ENCODE data around the gene MYO10. TPM values are rescaled to one million over a fixed set of nuclear protein-coding genes. Genes with fewer than 3 reads are reported as not detected.
A peak's percentile ranks its signal among the peaks of the same experiment; 100 is the strongest.

The MYO10 gene
- total RNA-seq, 1 experiment from 2014 or later = 202 TPM

- DNase-seq (ENCODE audit: low spot score) = peak; percentile 54
- CTCF ChIA-PET = no interaction called here
Observed at GRCh38 chr5:16889972-16890519, 46.0 kb downstream of the MYO10 start.

GRCh38 chr5:16889203-16889971 lies 46.7 kb downstream of the MYO10 start:
- intact Hi-C loops (cut with micrococcal nuclease; ENCODE audit: unreplicated experiment) = loop anchor here (2.0 kb wide), 2 partner anchors 55 to 93 kb away; no protein-coding TSS in a partner anchor
- ChIA-PET POLR2A (ENCODE audit: low non-redundant PET) (no interaction called here), CTCF (interaction anchor here (0.6 to 0.7 kb wide), 2 partner anchors 8 to 332 kb away, joined by 4 to 7 read pairs; no protein-coding TSS in a partner anchor)
- peaks cover 94% of the 10 kb centered on the region for H3K4me1 ChIP-seq (ENCODE audit: insufficient read depth, low read length, poor library complexity, severe bottlenecking)
- TF ChIP-seq CTCF (conservative IDR thresholded peaks at IDR 0.05; ENCODE audit: low read depth, low read length) (no peak), EZH2 (IDR thresholded peaks at IDR 0.05; ENCODE audit: borderline replicate concordance, low read depth, low read length, poor library complexity, severe bottlenecking) (no peak)
- no peaks in the 10 kb centered on the region for H3K27me3 ChIP-seq (replicated peaks; ENCODE audit: insufficient read depth, low read depth, low read length, poor library complexity)
- no peaks in the 10 kb centered on the region for H3K36me3 ChIP-seq (ENCODE audit: insufficient read depth, low read length, poor library complexity, severe bottlenecking)
- H3K4me3 ChIP-seq (ENCODE audit: low read depth, low read length, poor library complexity, severe bottlenecking) = peak overlapping the region; percentile 18
- no TSS peak for BruUV-seq (replicated peaks)
- no peaks in the 10 kb centered on the region for H3K9me3 ChIP-seq (ENCODE audit: low read depth, low read length, poor library complexity, severe bottlenecking)
- DNase-seq (ENCODE audit: low spot score) = peak; percentile 90
- H3K27ac ChIP-seq (ENCODE audit: low read depth, low read length, poor library complexity, severe bottlenecking) = peak overlapping the region; percentile 88

More at GRCh38 chr5:16889972-16890519, 46.0 kb downstream of the MYO10 start:
- POLR2A ChIA-PET (ENCODE audit: low non-redundant PET) = no interaction called here
- H3K27me3 ChIP-seq (replicated peaks; ENCODE audit: insufficient read depth, low read depth, low read length, poor library complexity) = no peaks in the 10 kb centered on the region
- no peaks in the 10 kb centered on the region for H3K36me3 ChIP-seq (ENCODE audit: insufficient read depth, low read length, poor library complexity, severe bottlenecking)
- H3K27ac ChIP-seq (ENCODE audit: low read depth, low read length, poor library complexity, severe bottlenecking) = peak overlapping the region; percentile 88
- H3K4me1 ChIP-seq (ENCODE audit: insufficient read depth, low read length, poor library complexity, severe bottlenecking) = peaks cover 95% of the 10 kb centered on the region
- no peaks in the 10 kb centered on the region for H3K9me3 ChIP-seq (ENCODE audit: low read depth, low read length, poor library complexity, severe bottlenecking)
- H3K4me3 ChIP-seq (ENCODE audit: low read depth, low read length, poor library complexity, severe bottlenecking) = peak overlapping the region; percentile 18
- intact Hi-C loops (cut with micrococcal nuclease; ENCODE audit: unreplicated experiment) = loop anchor here (2.0 kb wide), 2 partner anchors 55 to 93 kb away; no protein-coding TSS in a partner anchor
- TF ChIP-seq CTCF (conservative IDR thresholded peaks at IDR 0.05; ENCODE audit: low read depth, low read length) (no peak), EZH2 (IDR thresholded peaks at IDR 0.05; ENCODE audit: borderline replicate concordance, low read depth, low read length, poor library complexity, severe bottlenecking) (no peak)
- BruUV-seq (replicated peaks) = TSS peak; percentile 83

GRCh38 chr5:16888694-16889124 lies 47.4 kb downstream of the MYO10 start:
- Histone ChIP-seq H3K27me3 (replicated peaks; ENCODE audit: insufficient read depth, low read depth, low read length, poor library complexity) (no peaks in the 10 kb centered on the region), H3K4me3 (ENCODE audit: low read depth, low read length, poor library complexity, severe bottlenecking) (no peak overlapping the region), H3K27ac (ENCODE audit: low read depth, low read length, poor library complexity, severe bottlenecking) (peak overlapping the region; percentile 88), H3K4me1 (ENCODE audit: insufficient read depth, low read length, poor library complexity, severe bottlenecking) (peaks cover 94% of the 10 kb centered on the region), H3K9me3 (ENCODE audit: low read depth, low read length, poor library complexity, severe bottlenecking) (no peaks in the 10 kb centered on the region), H3K36me3 (ENCODE audit: insufficient read depth, low read length, poor library complexity, severe bottlenecking) (no peaks in the 10 kb centered on the region)
- BruUV-seq (replicated peaks) = TSS peak; percentile 5
- ChIA-PET POLR2A (ENCODE audit: low non-redundant PET) (no interaction called here), CTCF (interaction anchor here (0.6 to 0.7 kb wide), 2 partner anchors 9 to 332 kb away, joined by 4 to 7 read pairs; no protein-coding TSS in a partner anchor)
- intact Hi-C loops (cut with micrococcal nuclease; ENCODE audit: unreplicated experiment) = loop anchor here (2.0 kb wide), 2 partner anchors 56 to 92 kb away; no protein-coding TSS in a partner anchor
- TF ChIP-seq EZH2 (IDR thresholded peaks at IDR 0.05; ENCODE audit: borderline replicate concordance, low read depth, low read length, poor library complexity, severe bottlenecking) (no peak), CTCF (conservative IDR thresholded peaks at IDR 0.05; ENCODE audit: low read depth, low read length) (no peak)
- peak; percentile 72 for DNase-seq (ENCODE audit: low spot score)

Data from A673 (cell line).